ENCODE results near the gene KLRD1.

GRCh38 chr12:10362828-10363657 lies 55.4 kb downstream of the KLRD1 start:
- TF ChIP-seq, protein P1, sequence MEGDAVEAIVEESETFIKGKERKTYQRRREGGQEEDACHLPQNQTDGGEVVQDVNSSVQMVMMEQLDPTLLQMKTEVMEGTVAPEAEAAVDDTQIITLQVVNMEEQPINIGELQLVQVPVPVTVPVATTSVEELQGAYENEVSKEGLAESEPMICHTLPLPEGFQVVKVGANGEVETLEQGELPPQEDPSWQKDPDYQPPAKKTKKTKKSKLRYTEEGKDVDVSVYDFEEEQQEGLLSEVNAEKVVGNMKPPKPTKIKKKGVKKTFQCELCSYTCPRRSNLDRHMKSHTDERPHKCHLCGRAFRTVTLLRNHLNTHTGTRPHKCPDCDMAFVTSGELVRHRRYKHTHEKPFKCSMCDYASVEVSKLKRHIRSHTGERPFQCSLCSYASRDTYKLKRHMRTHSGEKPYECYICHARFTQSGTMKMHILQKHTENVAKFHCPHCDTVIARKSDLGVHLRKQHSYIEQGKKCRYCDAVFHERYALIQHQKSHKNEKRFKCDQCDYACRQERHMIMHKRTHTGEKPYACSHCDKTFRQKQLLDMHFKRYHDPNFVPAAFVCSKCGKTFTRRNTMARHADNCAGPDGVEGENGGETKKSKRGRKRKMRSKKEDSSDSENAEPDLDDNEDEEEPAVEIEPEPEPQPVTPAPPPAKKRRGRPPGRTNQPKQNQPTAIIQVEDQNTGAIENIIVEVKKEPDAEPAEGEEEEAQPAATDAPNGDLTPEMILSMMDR (IDR thresholded peaks at IDR 0.05), result no peak
- no peak for TF ChIP-seq POLR2A (IDR thresholded peaks at IDR 0.05)

Measured in gastroesophageal sphincter (tissue), 3 donors.